Activated CD4-positive, alpha-beta T cell treated with anti-CD3 and anti-CD28 coated beads, Interleukin-2, amount 50 U/mL, for 16 hours (primary cell): ENCODE data around the gene LARP4B.

Experiments
- DNase-seq: peaks from one replicate; pipeline ENCODE4 v3.0.0-alpha.2; 2020

Gene LARP4B

DNA sequence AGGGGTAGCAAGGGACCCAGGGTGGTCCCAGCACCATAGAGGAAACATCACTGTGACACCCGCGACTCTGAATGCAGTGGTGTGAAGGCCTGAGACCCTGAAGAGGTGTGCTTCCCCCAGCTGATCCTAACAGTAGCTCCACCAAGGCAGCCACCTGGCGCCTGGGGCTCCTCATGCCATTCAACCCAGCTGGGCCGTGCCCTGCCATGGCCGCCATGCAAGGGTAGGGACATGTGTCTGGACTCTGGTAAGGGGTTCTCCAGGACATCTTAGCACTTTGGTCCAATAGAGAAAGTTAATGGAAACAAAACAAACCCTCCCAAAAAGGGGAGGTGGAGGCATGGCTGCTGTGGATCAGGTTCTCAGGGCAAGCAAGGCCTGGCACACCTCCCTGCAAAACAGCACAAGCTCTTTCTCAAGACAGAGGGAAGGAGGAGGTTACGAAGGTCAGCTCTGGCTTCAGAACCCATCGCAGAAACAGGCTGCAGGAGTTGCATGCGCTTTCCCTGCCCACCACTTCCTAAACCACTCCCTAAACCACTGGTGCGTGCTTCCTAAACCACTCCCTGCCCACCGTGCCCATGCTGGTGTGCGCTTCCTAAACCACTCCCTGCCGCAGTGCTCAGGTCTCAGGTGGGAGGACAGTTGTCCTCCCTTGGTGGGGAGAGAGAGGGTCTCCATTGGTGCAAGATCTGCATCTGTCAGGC is 108.7 kb downstream of the LARP4B start:
- no peak for DNase-seq

DNA sequence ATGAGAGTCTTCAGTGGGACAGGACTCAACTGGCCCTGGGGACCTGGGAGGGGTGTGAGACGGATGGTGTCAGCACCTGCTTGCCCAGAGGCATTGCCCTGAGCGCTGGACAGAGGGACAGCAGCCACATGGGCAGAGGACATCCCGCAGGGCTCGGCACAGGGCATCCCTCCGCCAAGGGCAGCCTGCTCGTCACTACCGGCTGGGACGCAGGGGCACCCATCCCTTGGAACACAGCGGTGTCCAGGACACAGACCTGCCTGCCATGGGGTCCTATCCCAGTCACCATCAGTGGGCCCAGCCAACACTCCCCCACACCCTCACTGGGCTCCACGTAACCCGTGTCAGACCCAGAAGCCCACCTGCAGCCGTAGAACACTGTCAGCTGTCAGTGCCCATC is 109.3 kb downstream of the LARP4B start:
- DNase-seq = no peak

DNA sequence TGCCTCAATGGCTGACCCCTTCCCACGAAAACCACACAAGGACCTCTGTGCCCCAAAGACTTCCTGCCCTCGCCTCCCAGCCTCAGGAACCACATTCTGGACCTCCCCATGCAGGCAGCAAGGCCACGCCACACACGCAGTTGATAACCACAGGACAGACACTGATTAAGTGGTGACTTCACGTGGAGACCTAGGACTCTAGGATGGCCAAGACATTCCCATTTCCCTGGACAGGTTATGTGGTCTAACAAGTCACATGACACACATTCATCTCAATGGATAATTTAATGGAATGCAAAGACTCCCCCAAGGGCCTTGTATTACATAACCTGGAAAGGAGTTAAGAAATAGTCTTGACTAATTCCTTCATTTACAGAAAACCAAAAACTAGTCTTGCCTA is 110.2 kb downstream of the LARP4B start:
- no peak for DNase-seq

DNA sequence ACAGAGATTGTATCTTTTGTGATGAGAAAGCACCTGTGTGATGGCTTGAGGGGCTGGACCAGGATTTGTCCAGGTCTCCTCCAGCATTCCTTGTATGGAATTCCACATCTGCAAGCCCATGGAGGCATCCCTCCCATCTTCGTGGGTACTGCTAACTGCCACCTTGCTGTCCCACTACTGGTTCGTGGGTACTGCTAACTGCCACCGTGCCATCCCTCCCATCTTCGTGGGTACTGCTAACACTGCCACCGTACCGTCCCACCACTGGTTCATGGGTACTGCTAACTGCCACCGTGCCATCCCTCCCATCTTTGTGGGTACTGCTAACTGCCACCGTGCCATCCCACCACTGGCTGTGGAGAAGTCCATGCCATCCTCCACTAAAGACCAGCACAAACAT is 111.7 kb downstream of the LARP4B start:
- no peak for DNase-seq

DNA sequence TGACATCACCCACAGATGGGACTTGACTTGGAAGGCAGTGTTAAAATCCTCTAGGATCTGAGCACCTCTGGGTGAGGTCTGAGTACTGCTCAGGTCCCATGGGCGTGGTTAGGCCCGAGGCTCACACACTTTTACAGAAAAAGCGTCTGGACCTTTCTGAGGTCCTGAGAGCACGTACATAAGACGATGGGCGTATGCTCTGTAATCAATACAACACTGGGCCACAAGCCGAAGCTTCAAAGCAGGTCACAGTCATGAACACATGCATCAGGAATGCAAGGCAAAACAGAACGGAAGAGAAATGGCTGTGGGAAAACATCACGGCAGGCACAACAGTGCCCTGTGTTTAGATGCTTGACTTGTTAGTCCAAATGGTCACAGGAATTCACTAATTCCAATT is 112.2 kb downstream of the LARP4B start:
- no peak for DNase-seq

DNA sequence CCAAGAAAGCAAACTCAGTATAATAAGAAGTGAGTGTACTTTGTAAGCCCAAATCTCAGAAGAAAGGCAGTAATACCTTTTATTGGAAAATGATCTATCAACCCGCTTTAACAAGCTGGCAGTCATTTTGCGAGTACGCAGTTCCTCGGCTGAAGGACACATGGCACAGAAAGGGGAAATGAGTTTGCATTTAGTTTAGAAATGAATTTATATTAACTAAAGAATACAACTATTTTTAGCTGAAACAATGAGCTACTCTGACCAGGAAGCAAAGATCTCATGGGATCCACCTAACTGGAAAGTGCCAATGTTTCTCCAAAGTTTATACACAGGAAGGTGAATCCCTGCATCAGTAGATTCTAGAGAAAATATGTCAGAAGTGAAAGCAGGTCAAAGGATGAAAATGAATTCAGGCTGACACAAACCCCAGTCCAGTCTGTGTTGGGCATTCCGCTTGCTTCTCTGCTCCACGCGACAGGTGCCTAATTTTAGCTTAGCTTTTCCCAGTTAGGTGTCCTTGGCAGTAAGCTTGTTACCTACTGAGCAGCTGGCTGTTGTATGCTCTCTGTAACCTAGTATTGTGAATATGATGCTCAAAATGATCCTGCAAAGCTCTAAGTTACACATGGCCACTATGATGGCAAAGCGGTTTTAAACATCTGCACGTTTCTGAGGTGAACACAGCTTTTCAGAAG is 112.8 kb downstream of the LARP4B start:
- DNase-seq = peak; percentile 34

DNA sequence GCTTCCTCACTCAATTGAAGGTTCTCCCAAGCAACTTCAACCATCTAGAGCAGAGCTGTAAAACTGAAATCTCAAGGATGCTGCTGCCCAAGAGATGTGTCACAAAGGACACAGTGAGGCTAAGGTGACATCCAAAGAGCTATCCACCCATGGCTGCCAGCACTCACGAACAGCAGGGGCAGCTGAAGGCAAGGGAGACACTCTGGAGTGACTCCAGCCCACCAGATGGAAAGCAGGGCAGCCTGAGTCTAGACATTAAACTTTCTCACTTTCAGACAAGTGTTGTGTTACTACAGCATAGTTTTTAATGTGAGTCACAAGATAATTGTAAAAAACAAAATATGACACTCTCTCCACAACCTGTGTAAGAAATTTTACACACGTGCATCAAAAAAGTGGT is 113.5 kb downstream of the LARP4B start:
- DNase-seq = no peak

DNA sequence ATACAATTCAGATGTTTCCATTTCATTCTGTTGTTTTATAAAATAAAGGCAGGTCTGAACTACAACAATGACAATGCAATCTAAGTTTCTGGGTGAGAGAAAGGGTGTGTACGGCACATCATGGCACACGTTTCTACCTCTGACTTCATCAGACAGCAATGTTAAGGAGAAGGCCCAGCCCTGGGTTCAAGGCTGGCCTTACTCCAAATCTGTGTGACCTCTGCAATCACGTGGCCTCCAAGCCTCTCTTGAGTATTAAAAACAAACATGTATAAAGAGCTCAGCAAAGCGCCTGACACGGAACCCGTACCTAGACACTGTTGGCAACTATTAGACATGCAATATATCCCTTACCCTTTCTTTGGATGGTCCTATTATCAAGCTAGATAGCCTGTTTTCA is 114.1 kb downstream of the LARP4B start:
- DNase-seq = no peak

DNA sequence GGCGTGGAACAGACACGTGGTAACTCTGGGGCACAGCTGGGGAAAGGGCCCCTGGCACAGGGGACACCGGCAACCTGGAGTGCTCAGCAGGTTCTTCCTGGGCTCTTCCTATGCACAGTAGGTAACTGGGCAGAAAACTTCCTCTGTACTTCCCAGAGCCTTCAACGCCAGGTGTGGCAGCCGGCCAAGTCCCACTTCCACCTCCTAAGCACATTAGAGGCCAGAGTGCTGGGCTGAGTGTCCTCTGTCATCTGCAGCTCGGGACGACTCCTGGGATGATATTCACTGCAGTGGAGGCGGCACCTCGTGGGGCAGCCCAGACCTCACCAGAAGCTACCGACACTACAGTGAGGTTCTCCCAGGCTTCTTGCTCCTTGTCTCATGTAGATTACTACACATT is 114.5 kb downstream of the LARP4B start:
- DNase-seq = no peak

DNA sequence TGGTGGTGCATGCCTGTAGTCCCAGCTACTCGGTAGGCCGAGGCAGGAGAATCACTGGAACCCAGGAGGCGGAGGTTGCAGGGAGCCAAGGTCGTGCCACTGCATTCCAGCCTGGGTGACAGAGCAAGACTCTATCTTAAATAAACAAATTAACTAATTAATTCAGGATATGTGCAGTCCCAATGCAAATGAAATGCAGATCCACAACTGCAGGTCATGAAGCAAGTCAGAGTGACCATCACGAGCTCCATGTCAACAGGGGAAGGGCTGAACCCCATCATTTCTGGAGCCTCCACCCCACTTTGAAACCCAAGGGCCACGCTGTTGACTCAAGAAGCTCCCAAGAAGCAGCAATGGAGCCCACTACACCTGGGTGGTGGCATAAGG is 115.4 kb downstream of the LARP4B start:
- no peak for DNase-seq

DNA sequence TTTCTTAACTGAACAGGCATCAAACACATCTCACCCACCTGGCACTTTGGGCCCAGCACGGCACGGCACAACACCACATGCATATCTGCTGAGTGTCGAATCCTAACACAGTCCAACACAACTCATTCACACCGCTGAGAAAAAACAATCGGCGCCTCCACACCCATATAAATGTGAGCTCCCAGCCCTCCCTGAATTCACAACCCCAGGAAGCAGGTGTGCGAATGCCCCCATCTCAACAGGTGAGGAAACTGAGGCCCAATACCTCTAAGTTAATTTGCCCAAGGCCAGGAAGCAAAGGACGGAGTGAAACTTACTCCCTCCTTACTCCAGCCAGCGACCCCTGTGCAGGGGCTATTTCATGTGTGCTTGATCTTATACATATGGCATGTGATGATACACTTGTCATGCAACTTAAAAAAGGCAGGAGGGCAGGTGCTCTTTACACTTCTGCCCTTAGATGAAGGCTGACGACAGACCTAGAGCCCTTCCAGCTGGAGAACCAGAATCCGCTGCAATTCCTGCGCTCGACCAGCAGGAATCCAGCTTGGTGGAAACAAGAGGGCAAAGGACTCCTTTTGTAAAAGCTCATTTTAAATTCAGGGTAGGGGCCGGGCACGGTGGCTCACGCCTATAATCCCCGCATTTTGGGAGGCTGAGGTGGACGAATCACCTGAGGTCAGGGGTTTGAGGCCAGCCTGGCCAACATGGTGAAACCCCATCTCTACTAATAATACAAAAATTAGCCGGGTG is 116.0 kb downstream of the LARP4B start:
- DNase-seq = no peak

DNA sequence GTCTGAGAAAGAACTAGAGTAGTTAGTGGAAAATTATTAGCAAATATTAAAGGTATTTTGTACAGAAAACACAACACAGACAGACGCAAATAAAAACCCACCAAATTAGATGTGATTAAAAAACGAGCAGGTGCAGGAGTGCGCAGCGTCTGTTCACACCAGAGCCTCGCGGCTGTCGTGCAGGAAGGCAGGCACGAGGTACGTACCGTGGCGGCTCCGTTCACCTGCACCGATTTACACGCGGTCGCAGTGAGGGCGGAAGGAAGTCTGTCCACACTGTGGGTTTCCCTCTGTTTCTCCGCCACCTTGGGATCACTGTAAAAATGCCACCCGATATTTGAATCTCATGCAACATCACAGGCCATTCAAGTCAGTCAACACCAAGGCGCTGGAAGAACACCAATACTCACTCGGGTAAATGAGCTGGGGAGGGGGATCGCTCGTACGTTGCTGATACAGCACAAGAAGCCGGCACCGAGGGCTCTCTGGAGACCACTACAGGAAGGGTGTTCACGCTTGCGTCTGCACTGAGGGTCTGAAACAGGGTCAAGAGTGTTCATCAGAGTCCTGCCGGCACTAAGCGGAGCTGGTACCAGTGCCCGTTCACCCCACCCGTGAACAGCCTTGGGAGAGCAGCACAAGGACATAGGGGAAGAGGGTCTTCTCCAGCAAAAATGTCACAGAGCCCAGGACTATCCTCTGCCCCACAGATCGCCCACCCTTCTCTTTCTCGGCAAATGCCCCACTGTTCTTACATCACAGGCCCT is 116.8 kb downstream of the LARP4B start:
- no peak for DNase-seq

DNA sequence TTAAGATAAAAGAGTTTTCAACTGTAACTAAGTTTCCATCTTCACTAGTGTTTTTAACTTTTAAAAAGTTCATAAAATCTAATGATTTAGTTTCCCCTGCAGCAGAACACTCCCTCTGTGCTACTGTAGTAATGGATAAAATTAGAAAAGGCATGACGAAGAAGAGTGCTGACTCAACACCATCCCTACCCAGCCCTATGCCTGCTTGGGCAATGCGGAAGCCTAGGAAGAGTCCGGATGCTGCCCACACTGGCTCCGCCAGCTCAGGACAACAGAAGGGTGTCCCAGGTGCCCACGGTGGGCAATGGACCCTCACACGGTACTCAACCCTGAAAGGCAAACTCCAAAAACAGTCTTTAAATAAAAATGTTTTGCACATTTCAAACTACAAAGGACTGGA is 118.2 kb downstream of the LARP4B start:
- DNase-seq = no peak

DNA sequence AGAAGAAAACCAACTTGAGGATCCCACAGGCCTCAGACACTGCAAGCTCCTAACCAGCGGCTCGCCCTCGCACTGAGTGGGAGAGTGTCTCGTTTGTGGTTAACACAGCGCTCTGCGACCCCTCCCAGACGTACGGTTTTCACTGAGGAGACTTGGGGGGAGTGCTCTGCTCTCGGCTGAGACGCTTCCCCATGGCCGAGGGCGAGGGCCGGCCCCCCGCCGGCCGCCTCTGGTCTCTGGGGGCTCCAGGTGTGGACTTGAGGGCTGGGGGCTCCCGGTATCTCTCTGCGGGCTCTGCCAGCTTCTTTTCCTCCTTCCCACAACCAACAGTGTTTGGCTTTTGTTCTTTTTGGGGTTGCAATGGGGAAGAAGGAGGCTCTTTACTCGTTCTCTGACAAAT is 118.7 kb downstream of the LARP4B start:
- DNase-seq = no peak

DNA sequence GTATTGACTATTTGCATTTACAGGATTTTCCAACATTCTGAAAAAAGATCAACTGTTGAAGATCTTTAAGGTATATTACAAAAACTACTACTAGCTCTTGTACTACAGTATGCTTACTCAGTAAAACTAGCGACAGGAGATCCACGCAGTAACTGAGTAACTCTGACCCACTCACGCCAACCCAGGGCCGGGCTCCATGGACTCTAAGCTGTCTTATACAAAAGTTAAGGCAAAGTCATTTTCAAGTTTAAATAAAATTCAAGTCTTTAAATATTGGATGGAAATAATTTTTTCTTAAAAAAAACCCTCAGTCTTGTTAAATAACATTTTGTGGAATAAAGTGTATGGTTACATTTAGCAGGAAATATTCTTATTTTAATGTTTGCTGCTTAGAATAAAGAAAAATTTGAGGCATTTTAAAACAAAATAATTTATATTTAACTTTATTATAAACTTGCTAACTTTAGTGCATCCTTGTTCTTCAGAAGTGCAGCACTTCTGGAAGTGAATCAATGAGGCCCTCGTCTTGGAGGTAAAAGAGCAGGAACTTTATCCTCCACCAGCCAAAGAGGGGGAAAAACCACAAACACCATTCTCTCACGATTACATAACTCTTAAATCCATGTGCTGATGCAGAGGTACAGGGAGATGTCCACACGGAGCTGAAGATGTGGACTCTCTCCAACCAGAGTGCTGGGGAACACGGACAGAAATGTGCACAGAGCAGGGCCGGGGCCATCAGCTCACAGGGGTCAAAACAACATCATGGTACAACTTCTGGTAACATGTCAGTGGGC is 119.9 kb downstream of the LARP4B start:
- DNase-seq = no peak

DNA sequence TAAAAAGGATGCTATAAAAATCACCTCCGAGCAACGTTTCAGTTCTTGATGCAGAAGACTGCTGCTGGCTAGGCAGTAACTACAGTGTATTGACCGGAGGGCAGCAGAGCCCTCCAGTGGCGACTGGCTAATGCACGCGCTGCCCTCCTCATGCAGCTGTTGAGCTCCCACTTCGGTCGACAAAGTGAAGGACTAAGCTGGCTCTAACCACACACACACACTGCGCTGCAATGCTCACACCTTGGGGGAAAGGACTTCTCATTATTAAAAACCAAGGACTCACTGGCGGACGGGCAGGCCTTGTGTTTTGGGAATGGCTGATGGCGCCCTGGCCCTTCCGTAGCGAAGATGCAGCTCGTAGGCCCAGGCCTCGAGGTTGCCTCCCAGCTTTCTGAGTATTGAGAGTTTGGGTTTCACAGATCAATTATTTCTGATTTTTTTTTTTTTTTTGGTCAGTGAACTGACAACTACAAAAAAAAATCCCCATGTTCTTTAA is 121.1 kb downstream of the LARP4B start:
- no peak for DNase-seq

DNA sequence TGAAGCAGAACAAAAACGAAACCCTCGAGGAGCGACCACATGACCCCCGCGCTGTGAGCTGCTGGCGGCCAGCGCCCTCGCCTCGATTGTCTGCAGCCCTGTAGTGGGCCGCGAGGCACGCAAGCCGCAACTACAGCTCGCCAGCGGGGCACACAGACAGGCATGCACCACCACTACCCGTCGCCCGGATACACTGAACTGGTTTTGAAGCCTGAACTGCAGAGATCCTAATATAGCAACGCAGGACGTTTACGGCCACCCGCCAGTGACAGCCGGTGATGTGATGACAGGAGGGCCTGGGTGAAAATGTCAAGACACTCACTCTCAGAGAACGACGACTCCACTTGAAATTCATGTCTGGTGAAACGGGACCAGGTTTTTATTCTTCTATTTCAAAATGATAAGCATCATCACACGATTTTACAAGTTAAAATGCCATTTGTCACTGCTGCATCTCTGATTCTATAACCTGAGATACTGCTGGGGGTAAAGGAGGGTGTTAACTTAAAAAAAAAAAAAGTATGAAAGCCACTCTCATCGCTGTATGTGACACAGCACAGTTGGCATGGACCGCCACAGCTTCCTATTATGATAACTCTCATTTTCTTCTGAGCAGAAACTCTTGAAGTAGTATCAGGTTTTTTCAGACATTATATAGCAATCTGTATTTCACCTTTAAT is 121.7 kb downstream of the LARP4B start:
- DNase-seq = no peak

DNA sequence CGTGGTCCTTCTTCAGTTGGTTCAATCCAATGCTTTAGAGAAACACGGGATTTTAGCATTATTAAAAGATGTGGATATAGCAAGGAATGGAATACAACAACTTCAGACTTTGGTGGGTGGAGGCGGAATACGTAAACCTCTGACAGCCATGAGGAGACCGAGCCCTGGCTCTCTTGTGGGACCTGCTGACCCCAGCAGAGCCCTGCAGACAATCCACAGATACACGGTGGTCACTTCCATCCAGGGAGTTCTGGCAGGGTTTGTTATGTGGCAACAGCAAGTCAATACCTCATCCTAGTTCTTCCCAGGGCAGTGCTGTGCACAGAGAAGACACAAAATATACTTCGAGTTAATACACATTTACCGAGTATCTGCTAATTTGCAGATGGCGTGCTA is 123.5 kb downstream of the LARP4B start:
- DNase-seq = no peak

DNA sequence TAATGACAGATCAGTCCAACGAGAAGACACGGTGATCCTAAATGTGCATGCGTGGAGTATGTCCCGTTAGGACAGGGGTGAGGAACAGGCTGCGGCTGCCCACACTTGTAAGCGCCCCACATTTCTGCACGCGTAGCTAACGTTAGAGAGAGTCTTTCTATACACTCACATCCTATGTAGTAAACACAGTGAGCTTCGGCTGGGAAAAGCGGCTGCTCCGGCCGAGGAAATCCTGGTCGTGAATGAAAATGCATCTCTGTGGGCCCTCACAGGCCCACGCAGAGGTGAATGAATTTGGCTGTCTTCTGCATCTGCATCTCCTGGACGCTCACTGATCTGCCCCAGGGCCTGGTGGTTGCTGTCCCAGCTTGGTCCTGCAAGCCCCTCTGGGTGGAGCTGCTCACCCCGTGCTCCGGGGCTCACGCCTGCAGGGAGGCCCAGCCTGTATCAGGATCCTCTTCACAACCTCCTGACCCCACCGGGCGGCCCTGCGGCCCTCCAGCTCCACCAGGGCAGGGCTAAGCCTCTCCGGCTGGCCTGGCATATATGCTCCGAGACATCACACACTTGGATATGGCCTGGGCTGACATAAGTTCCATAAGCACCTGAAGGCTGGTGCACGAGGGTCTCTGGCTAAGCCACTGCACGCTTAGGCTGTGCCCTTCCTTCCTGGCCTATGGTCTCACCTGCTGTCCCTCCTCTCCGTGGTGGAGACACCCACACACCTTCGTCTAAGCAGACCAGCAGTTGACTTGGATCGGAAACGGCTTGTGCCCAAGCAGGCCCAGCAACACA is 124.1 kb downstream of the LARP4B start:
- DNase-seq = no peak

DNA sequence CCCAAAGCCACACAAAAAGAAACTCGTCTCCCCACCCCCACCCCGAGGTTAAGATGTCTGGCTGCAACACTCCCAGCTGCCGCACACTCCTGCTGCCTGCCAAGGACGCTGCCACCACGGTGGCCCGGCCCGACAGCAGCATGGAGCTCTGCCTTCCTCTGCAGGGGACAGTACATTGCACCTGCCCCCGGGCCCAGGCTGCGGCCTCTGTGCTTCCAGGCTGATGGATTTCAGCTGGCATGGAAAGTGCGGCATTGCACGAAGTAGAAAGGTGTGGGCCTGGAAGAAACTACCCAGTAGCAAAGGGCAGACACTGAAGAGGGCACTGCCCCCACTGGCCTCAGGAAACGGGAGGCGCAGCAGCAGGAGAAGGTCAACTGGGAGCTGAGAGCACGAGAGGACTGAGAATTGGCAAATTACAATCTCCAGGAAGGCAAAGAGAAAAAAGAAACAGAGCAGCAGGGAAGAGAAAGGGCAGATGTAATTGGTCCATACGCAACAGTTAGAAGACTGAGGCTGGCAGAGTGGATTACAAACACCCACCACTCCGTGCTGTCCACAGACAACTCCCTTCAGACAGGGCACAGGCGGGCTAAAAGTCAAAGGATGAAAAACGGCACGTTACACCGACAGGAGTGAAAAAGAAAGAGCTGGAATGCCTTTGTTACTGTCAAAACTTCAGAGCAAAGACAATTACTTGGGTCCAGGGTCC is 124.9 kb downstream of the LARP4B start:
- no peak for DNase-seq
